ENCODE measurements around the gene CNOT9. TPM values are rescaled to one million over a fixed set of nuclear protein-coding genes. Genes with fewer than 3 reads are reported as not detected.

The CNOT9 gene
- polyA plus RNA-seq, 1 experiment: 38.3 TPM

DNA sequence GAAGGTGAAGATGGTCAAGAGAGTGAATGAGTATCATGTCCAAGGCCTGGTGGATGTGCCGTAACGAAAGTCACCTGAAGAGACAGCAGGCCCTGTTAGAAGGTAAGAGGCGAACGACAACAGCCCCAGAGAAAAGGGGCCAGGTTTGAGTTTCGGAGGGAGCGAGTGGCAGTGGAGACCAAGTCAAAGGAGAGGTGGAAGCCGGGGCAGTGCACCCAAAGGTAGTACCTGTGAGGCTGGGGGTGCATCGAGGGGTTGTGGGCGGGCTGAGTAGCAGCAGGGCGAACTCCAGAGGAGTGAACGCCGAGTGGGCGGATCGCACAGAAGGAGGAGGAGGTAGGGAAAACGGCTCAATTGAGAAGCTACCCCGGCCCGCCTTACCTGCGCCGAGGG is 846 bp upstream of the CNOT9 start:
- CTCF ChIA-PET: no interaction called here
- Histone ChIP-seq H3K27me3 (ENCODE audit: control insufficient read depth, insufficient read depth, low read length) (no peaks in the 10 kb centered on the region), H3K4me3 (ENCODE audit: low read depth, low read length) (peak overlapping the region; percentile 95), H3K36me3 (ENCODE audit: control insufficient read depth, insufficient read depth, low read length) (0 out of 2 replicates have a peak, but pooled peaks cover 1% of the 10 kb centered on the region)
- POLR2A ChIA-PET: interaction anchor here (0.6 kb wide), 1 partner anchor 74 kb away, joined by 5 read pairs; no protein-coding TSS in a partner anchor
- no peak for DNase-seq (ENCODE audit: low read depth)
- TF ChIP-seq, protein P1, sequence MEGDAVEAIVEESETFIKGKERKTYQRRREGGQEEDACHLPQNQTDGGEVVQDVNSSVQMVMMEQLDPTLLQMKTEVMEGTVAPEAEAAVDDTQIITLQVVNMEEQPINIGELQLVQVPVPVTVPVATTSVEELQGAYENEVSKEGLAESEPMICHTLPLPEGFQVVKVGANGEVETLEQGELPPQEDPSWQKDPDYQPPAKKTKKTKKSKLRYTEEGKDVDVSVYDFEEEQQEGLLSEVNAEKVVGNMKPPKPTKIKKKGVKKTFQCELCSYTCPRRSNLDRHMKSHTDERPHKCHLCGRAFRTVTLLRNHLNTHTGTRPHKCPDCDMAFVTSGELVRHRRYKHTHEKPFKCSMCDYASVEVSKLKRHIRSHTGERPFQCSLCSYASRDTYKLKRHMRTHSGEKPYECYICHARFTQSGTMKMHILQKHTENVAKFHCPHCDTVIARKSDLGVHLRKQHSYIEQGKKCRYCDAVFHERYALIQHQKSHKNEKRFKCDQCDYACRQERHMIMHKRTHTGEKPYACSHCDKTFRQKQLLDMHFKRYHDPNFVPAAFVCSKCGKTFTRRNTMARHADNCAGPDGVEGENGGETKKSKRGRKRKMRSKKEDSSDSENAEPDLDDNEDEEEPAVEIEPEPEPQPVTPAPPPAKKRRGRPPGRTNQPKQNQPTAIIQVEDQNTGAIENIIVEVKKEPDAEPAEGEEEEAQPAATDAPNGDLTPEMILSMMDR (IDR thresholded peaks at IDR 0.05; ENCODE audit: insufficient read depth, low read depth, low read length): no peak

DNA sequence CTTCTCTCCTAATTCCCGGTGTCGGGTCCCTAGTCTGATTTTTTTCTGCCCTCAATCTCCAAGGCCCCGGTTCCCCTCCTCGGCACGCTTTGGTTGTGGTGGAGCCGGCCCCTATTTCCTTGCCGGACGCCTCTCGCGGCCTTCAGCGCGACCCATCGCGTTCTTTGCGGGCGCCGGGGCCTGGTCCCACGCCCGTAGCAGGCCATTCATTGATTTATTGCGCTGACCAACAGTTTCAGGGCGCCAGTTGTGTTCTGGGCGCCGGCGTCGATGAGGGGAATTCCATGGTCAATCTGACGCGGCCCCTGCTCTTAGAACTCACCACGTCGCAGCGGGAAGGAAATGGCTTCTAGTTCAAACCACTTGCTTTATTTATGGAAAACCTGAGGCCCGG is 396 bp downstream of the CNOT9 start:
- ChIA-PET POLR2A (no interaction called here), CTCF (no interaction called here)
- TF ChIP-seq, protein P1 (IDR thresholded peaks at IDR 0.05; ENCODE audit: insufficient read depth, low read depth, low read length): no peak
- Histone ChIP-seq H3K4me3 (ENCODE audit: low read depth, low read length) (peak overlapping the region; percentile 66), H3K36me3 (ENCODE audit: control insufficient read depth, insufficient read depth, low read length) (0 out of 2 replicates have a peak, but pooled peaks cover 1% of the 10 kb centered on the region), H3K27me3 (ENCODE audit: control insufficient read depth, insufficient read depth, low read length) (no peaks in the 10 kb centered on the region)
- no peak for DNase-seq (ENCODE audit: low read depth)

DNA sequence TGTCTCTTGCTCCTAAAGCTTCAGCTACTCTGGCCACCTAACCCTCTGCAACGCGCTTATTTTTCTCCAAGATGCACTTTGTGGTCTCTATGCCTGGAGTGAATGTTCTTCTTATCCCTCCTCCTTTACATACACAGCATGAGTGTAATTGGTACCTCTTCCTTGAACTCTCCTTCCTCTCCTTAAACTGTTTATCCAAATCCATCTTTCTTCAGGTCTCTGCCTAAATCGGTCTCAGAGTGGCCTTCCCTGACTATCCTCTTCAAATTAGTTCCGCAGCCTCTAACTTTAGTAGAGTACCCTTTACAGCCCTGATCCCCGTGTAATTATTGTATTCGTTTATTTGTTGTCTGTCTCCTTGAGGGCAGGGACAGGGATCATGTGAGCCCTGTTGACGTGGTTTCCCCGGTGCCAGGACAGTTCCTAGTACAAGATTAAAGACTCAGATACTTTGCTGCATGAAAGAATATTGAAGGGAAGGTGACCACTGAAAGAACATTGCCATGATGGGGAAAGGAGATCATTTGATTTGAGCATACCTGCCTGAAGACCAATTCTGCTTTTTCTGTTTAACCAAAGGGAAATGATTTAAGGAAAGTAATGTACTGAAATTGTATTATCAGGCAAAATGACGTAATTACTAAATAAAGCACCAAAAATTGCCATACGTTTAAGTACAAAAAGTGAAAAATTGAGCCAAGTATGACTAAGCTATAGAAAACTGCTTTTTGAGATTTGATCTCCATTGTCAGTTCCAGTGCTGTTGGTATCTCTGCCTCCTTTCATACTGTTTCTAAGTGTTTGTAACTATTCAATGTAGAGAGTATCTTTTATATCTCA is 1.2 kb downstream of the CNOT9 start:
- CTCF ChIA-PET: interaction anchor here (0.8 to 1.2 kb wide), 2 partner anchors 76 to 278 kb away, joined by 4 read pairs; no protein-coding TSS in a partner anchor

DNA sequence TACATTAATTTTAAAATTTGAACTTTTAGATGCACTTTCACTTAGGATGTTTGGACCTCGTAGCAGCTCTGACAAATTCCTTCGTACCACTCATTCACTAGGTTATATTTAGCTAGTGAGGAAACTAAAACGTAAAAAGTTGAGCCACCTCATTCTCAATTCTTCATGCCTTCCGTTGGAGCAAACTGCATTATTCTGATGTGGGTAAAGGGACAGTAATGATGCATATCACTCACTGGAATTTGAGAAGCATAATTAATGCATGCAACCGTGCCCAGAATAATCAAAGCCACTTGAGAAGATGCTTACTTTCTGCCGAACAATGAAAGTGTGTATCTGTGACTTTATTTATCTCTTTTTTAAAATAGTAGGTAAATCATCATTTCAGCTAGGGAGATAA is 2.2 kb downstream of the CNOT9 start:
- H3K36me3 ChIP-seq (ENCODE audit: control insufficient read depth, insufficient read depth, low read length): 0 out of 2 replicates have a peak, but pooled peaks cover 1% of the 10 kb centered on the region
- ChIA-PET CTCF (interaction anchor here (1.2 kb wide), 1 partner anchor 75 kb away, joined by 4 read pairs; no protein-coding TSS in a partner anchor), POLR2A (no interaction called here)
- H3K4me3 ChIP-seq (ENCODE audit: low read depth, low read length): peak overlapping the region; percentile 66
- TF ChIP-seq, protein P1 (IDR thresholded peaks at IDR 0.05; ENCODE audit: insufficient read depth, low read depth, low read length): no peak
- no peaks in the 10 kb centered on the region for H3K27me3 ChIP-seq (ENCODE audit: control insufficient read depth, insufficient read depth, low read length)
- no peak for DNase-seq (ENCODE audit: low read depth)

More for the DNA sequence above, 1.2 kb downstream of the CNOT9 start:
- Histone ChIP-seq H3K36me3 (ENCODE audit: control insufficient read depth, insufficient read depth, low read length) (0 out of 2 replicates have a peak, but pooled peaks cover 1% of the 10 kb centered on the region), H3K27me3 (ENCODE audit: control insufficient read depth, insufficient read depth, low read length) (no peaks in the 10 kb centered on the region), H3K4me3 (ENCODE audit: low read depth, low read length) (peak overlapping the region; percentile 66)
- TF ChIP-seq, protein P1 (IDR thresholded peaks at IDR 0.05; ENCODE audit: insufficient read depth, low read depth, low read length): no peak
- POLR2A ChIA-PET: no interaction called here
- no peak for DNase-seq (ENCODE audit: low read depth)

DNA sequence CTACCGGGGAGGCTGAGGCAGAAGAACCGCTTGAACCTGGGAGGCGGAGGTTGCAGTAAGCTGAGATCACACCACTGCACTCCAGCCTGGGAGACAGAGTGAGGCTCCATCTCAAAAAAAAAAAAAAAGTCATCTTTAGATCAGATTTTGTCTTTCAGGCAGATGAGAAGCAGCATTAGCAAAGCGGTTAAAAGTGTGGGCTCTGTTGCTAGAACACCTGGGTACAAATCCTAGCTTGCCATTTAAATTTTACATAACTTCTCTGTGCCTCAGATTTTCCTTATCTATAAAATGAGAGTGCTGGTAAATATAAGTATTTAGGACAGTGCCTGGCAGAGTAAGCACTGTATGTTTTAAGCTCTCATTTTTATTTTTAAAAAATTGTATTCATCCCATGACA is 8.2 kb downstream of the CNOT9 start:
- Histone ChIP-seq H3K36me3 (ENCODE audit: control insufficient read depth, insufficient read depth, low read length) (peaks cover 1% of the 10 kb centered on the region; the same call in 1 of the 2 replicates), H3K4me3 (ENCODE audit: low read depth, low read length) (no peak overlapping the region), H3K27me3 (ENCODE audit: control insufficient read depth, insufficient read depth, low read length) (no peaks in the 10 kb centered on the region)
- POLR2A ChIA-PET: no interaction called here
- TF ChIP-seq, protein P1 (IDR thresholded peaks at IDR 0.05; ENCODE audit: insufficient read depth, low read depth, low read length): no peak
- CTCF ChIA-PET: no interaction called here
- DNase-seq (ENCODE audit: low read depth): no peak
